HCT116 (cell line): ENCODE measurements around the gene INPP4A. TPM values are rescaled to one million over a fixed set of nuclear protein-coding genes. Genes with fewer than 3 reads are reported as not detected.

Source experiments
- ATAC-seq: fragments of 200-7000 bp; cut with Tn5 transposase; 2 replicates; pipeline ENCODE4 v1.9.1; 2020; ENCODE audit warnings: mild to moderate bottlenecking, moderate library complexity
- BruUV-seq: library from RNA; stranded (reverse); fragments of 400-500 nt; replicated peaks from 2 replicates; lab custom pipeline; 2021; lab: Mats Ljungman, UMichigan
- CTCF ChIA-PET: fragments of 300-600 bp; sonication (Branson Sonifier 250); formaldehyde crosslinking; loops from one replicate; lab custom pipeline; 2021; ENCODE audit warnings: antibody characterized with exemption; lab: Charles Lee
- POLR2A ChIA-PET: fragments of 300-600, 350-600 bp; sonication (Branson Sonifier 250); formaldehyde crosslinking; loops from one replicate; lab custom pipeline; 2021; ENCODE audit warnings: antibody characterized with exemption; lab: Charles Lee
- RAD21 ChIA-PET, 2 experiments: fragments of 300-600 bp; sonication (Branson Sonifier 250); formaldehyde crosslinking; loops; one replicate each; lab custom pipeline; 2023; ENCODE audit warnings: low total read pairs in 2 of 2; ENCODE audit not compliant: uncharacterized antibody in 2 of 2, unreplicated experiment in 2 of 2, low non-redundant PET in 1 of 2; lab: Charles Lee
- DNase-seq: peaks from one replicate; pipeline ENCODE4 v3.0.0-alpha.2; 2010; ENCODE audit warnings: low read depth, low spot score
- H2AFZ ChIP-seq: fragments of 200-600 bp; shearing (Covaris generic), sonication (generic); 2 replicates; pipeline ENCODE4 v1.6.1; 2017; ENCODE audit warnings: low read depth, mixed run types, mixed read lengths, antibody characterized with exemption, low read length; ENCODE audit not compliant: poor library complexity, severe bottlenecking
- H3K27ac ChIP-seq: 2 replicates; pipeline ENCODE4 v1.5.1; 2012; ENCODE audit warnings: low read depth, low read length
- H3K27me3 ChIP-seq: fragments of 200-600 bp; sonication (generic); 2 replicates; pipeline ENCODE4 v1.6.1; 2016; ENCODE audit warnings: mixed run types, low read length, mixed read lengths; ENCODE audit not compliant: insufficient read depth
- H3K36me3 ChIP-seq, 2 experiments: fragments of 200-500 bp in 1 of 2; fragments of 200-600 bp in 1 of 2; sonication (Bioruptor generic) in 1 of 2; sonication (generic) in 1 of 2; 2 replicates each; pipeline versions ENCODE4 v1.5.1 to v1.6.1; 2014 to 2016; ENCODE audit warnings: low read length in 2 of 2, inconsistent platforms in 1 of 2, mixed read lengths in 1 of 2, mixed run types in 1 of 2; ENCODE audit not compliant: insufficient read depth in 2 of 2, control insufficient read depth in 1 of 2
- H3K4me1 ChIP-seq, 2 experiments: fragments of 200-600 bp in 1 of 2; sonication (generic) in 1 of 2; 2 replicates each; pipeline versions ENCODE4 v1.5.1 to v1.6.1; 2012 to 2017; ENCODE audit warnings: low read length in 2 of 2, inconsistent platforms in 1 of 2, mild to moderate bottlenecking in 1 of 2, mixed read lengths in 1 of 2, mixed run types in 1 of 2, moderate library complexity in 1 of 2; ENCODE audit not compliant: insufficient read depth in 2 of 2, control insufficient read depth in 1 of 2
- H3K4me2 ChIP-seq: fragments of 200-600 bp; sonication (generic); 2 replicates; pipeline ENCODE4 v1.6.1; 2017; ENCODE audit warnings: mixed run types, low read length, mixed read lengths
- H3K4me3 ChIP-seq, 2 experiments: fragments of 200-600 bp in 1 of 2; sonication (generic) in 1 of 2; replicated peaks in 1 of 2; 2 replicates each; pipeline ENCODE4 v1.5.1; 2011 to 2016; ENCODE audit warnings: low read length in 2 of 2, control low read depth in 1 of 2, low read depth in 1 of 2, mild to moderate bottlenecking in 1 of 2, mixed read lengths in 1 of 2, mixed run types in 1 of 2
- H3K79me2 ChIP-seq: fragments of 200-600 bp; sonication (generic); 2 replicates; pipeline ENCODE4 v1.6.1; 2017; ENCODE audit warnings: mild to moderate bottlenecking, mixed run types, low read length, moderate library complexity, mixed read lengths; ENCODE audit not compliant: insufficient read depth
- H3K9ac ChIP-seq: fragments of 200-600 bp; sonication (generic); 2 replicates; pipeline ENCODE4 v1.6.1; 2016; ENCODE audit warnings: low read length, mixed read lengths
- H3K9me2 ChIP-seq: fragments of 200-600 bp; sonication (generic), shearing (Covaris generic); 2 replicates; pipeline ENCODE4 v1.6.1; 2017; ENCODE audit warnings: mixed run types, mild to moderate bottlenecking, moderate library complexity; ENCODE audit not compliant: insufficient read depth
- H3K9me3 ChIP-seq, 2 experiments: fragments of 200-500 bp in 1 of 2; fragments of 200-600 bp in 1 of 2; sonication (Bioruptor generic) in 1 of 2; sonication (generic) in 1 of 2; 2 replicates each; pipeline ENCODE4 v1.6.1; 2014 to 2017; ENCODE audit warnings: low read length in 2 of 2, mixed read lengths in 2 of 2, inconsistent platforms in 1 of 2, low read depth in 1 of 2, mild to moderate bottlenecking in 1 of 2, mixed run types in 1 of 2, moderate library complexity in 1 of 2; ENCODE audit not compliant: control insufficient read depth in 1 of 2, insufficient read depth in 1 of 2
- H4K20me1 ChIP-seq: fragments of 200-600 bp; sonication (generic), shearing (Covaris generic); 2 replicates; pipeline ENCODE4 v1.6.1; 2017; ENCODE audit warnings: mixed run types, mild to moderate bottlenecking, moderate library complexity; ENCODE audit not compliant: insufficient read depth
- ATF3 ChIP-seq: IDR thresholded peaks from 2 replicates; pipeline ENCODE4 v1.6.1; 2012
- CBX3 ChIP-seq: IDR thresholded peaks from 2 replicates; pipeline ENCODE4 v1.6.1; 2012; ENCODE audit warnings: low read depth
- POLR2A ChIP-seq: IDR thresholded peaks from 2 replicates; pipeline ENCODE4 v1.7.0; 2011; ENCODE audit warnings: borderline replicate concordance; ENCODE audit not compliant: insufficient read depth, insufficient read length; ENCODE audit errors: extremely low read depth
- SIN3A ChIP-seq: IDR thresholded peaks from 2 replicates; pipeline ENCODE4 v1.6.1; 2012; ENCODE audit warnings: low read depth
- ZNF274 ChIP-seq: fragments of 200-500 bp; sonication (Bioruptor generic); IDR thresholded peaks from 2 replicates; pipeline ENCODE4 v1.6.1; 2014; ENCODE audit warnings: mild to moderate bottlenecking, low read depth, low read length, inconsistent platforms
- intact Hi-C: fragments of 100-400 bp; cut with micrococcal nuclease; formaldehyde crosslinking; loops from 2 replicates; pipeline ENCODE4 v1.10.0; 2022
- total RNA-seq: library from RNA; stranded (reverse); gene quantifications from one replicate; pipeline ENCODE4 v1.2.1, GENCODE V29; 2021; ENCODE audit not compliant: unreplicated experiment

The INPP4A gene
- total RNA-seq, 1 experiment from 2014 or later, result 18.5 TPM

DNA sequence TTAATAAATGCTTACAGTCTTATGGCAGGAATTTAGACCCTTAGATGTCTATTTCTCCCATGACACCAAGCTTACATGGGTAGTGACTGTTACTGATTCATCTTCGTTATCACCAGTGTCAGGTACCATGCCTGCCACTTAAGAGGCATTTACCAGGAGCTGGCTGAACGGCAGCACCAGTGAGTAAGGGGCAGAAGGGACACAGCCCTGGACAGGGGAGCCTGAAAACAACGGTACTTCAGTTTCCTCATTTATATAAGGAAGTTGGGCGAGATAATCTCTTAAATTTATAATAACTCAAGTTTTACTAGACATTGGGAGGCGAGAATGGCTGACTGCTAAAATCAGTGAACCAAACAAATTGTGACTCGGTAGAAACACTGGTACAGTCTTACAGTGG is 162.4 kb downstream of the INPP4A start:
- Histone ChIP-seq H3K27ac (no peak overlapping the region), H3K36me3 (peaks cover 19% of the 10 kb centered on the region in 2 experiments; a peak in 3 of 4 replicates), H4K20me1 (no peaks in the 10 kb centered on the region; the same call in 1 of the 2 replicates), H3K4me1 (peaks cover 7 to 22% of the 10 kb centered on the region in 2 experiments; a peak in 3 of 4 replicates), H3K4me2 (peak overlapping the region; percentile 95), H3K4me3 (peak overlapping the region; percentile 51 to 95), H3K9me3 (no peaks in the 10 kb centered on the region), H3K9me2 (no peaks in the 10 kb centered on the region), H2AFZ (no peak overlapping the region), H3K27me3 (no peaks in the 10 kb centered on the region), H3K9ac (peak overlapping the region; percentile 96), H3K79me2 (peaks cover 78% of the 10 kb centered on the region)
- BruUV-seq, result no TSS peak
- intact Hi-C loops, result no loop called here
- TF ChIP-seq ATF3, result no peak
- DNase-seq, result no peak
- POLR2A ChIA-PET, result no interaction called here
- RAD21 ChIA-PET, result no interaction called here
- no peak for ATAC-seq
- CTCF ChIA-PET, result no interaction called here

DNA sequence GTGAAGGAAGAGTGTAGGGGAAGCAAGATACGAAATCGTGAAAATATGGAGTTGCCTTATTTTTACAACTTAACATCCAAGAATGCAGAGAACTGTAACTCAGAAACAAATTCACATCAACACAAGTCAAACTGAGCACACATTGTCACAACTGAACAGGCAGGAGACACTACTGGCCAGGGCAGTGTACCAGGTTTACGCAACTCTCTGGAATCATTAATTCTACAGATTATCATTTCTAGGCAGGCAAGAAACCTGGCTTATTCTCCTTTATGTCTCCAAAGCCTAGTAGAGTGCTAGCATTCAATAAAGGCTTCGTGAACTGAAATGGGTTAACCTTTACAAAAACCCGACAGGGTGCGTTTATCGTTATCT is 163.1 kb downstream of the INPP4A start:
- H3K27ac ChIP-seq, result peak overlapping the region; percentile 77
- H3K79me2 ChIP-seq, result peaks cover 78% of the 10 kb centered on the region
- H3K9ac ChIP-seq, result peak overlapping the region; percentile 96
- BruUV-seq, result TSS peak; percentile 51
- ChIA-PET RAD21 (no interaction called here), POLR2A (no interaction called here), CTCF (no interaction called here)
- peaks cover 17 to 22% of the 10 kb centered on the region in 2 experiments; a peak in 3 of 4 replicates for H3K36me3 ChIP-seq
- peak overlapping the region; percentile 51 to 95 for H3K4me3 ChIP-seq
- H4K20me1 ChIP-seq, result no peaks in the 10 kb centered on the region; the same call in 1 of the 2 replicates
- no peaks in the 10 kb centered on the region for H3K9me3 ChIP-seq
- H2AFZ ChIP-seq, result no peak overlapping the region
- H3K4me2 ChIP-seq, result peak overlapping the region; percentile 95
- peaks cover 7 to 22% of the 10 kb centered on the region in 2 experiments; a peak in 3 of 4 replicates for H3K4me1 ChIP-seq
- ATAC-seq (peak; percentile 5; the same call in 1 of the 2 replicates), DNase-seq (no peak)
- no peak for TF ChIP-seq SIN3A
- no peak for TF ChIP-seq CBX3
- no peak for TF ChIP-seq POLR2A
- no peak for TF ChIP-seq ZNF274
- intact Hi-C loops, result no loop called here
- H3K9me2 ChIP-seq, result no peaks in the 10 kb centered on the region
- H3K27me3 ChIP-seq, result no peaks in the 10 kb centered on the region
